Retinal pigment epithelial cell (primary cell): Measurements from ENCODE around the gene MAD1L1.

ENCODE experiments used
- DNase-seq: peaks from one replicate; pipeline ENCODE4 v3.0.0-alpha.2; 2010; ENCODE audit warnings: low read depth
- H3K4me3 ChIP-seq: 2 replicates; pipeline ENCODE4 v1.5.1; 2011; ENCODE audit warnings: mild to moderate bottlenecking, low read length, control low read depth, moderate library complexity
- CTCF ChIP-seq: conservative IDR thresholded peaks from 2 replicates; pipeline ENCODE4 v1.5.1; 2011; ENCODE audit warnings: low read depth, low read length, control low read depth, inconsistent platforms

MAD1L1 gene

GRCh38 chr7:2084331-2084730 lies 148.4 kb downstream of the MAD1L1 start:
- no peak overlapping the region for H3K4me3 ChIP-seq
- no peak for DNase-seq
- TF ChIP-seq CTCF = no peak

- no peak overlapping the region for H3K4me3 ChIP-seq
- no peak for DNase-seq
- TF ChIP-seq CTCF = no peak
Observed at GRCh38 chr7:2083362-2083761, 149.4 kb downstream of the MAD1L1 start.

GRCh38 chr7:2082139-2082998 lies 150.4 kb downstream of the MAD1L1 start:
- peak; percentile 81 for DNase-seq
- TF ChIP-seq CTCF = no peak
- H3K4me3 ChIP-seq = no peak overlapping the region

GRCh38 chr7:2081526-2082135 lies 151.1 kb downstream of the MAD1L1 start:
- TF ChIP-seq CTCF = no peak
- no peak for DNase-seq
- no peak overlapping the region for H3K4me3 ChIP-seq

GRCh38 chr7:2080477-2080876 lies 152.3 kb downstream of the MAD1L1 start:
- no peak for DNase-seq
- H3K4me3 ChIP-seq = no peak overlapping the region
- TF ChIP-seq CTCF = no peak

GRCh38 chr7:2080060-2080387 lies 152.7 kb downstream of the MAD1L1 start:
- TF ChIP-seq CTCF = no peak
- H3K4me3 ChIP-seq = no peak overlapping the region
- no peak for DNase-seq
